C4-2B (cell line): ENCODE data around the gene ADAMTSL1.

Source experiments
- ZFX ChIP-seq: fragments of 450-650 bp; IDR thresholded peaks from 2 replicates; pipeline ENCODE4 v1.6.1; 2017
- TF ChIP-seq, protein P1 (sequence below): fragments of 450-650 bp; conservative IDR thresholded peaks from 2 replicates; pipeline ENCODE4 v1.5.1; 2017; ENCODE audit warnings: mild to moderate bottlenecking

DNA sequence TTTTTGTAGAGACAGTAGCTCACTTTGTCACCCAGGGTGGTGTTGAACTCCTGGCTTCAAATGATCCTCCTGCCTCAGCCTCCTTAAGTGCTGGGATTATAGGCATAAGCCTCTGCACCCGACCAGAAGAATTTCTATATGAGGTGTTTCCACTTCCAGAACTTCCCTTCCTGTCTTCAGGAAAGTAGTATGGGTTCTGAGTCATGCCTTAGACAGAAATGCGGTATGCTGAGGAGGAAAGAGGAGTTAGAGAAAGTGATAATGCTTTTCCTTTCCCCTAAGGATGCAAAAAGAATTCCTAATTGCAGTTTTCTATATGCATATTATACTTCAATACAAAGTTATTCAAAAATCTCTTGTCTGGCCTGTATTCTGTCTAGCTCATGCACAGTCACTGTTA is 16.4 kb upstream of the ADAMTSL1 start:
- TF ChIP-seq, protein P1, sequence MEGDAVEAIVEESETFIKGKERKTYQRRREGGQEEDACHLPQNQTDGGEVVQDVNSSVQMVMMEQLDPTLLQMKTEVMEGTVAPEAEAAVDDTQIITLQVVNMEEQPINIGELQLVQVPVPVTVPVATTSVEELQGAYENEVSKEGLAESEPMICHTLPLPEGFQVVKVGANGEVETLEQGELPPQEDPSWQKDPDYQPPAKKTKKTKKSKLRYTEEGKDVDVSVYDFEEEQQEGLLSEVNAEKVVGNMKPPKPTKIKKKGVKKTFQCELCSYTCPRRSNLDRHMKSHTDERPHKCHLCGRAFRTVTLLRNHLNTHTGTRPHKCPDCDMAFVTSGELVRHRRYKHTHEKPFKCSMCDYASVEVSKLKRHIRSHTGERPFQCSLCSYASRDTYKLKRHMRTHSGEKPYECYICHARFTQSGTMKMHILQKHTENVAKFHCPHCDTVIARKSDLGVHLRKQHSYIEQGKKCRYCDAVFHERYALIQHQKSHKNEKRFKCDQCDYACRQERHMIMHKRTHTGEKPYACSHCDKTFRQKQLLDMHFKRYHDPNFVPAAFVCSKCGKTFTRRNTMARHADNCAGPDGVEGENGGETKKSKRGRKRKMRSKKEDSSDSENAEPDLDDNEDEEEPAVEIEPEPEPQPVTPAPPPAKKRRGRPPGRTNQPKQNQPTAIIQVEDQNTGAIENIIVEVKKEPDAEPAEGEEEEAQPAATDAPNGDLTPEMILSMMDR: no peak
- no peak for TF ChIP-seq ZFX
